Colonic mucosa (tissue), 4 donors: Measurements from ENCODE around the gene RAD51AP1. TPM values are rescaled to one million over a fixed set of nuclear protein-coding genes. Genes with fewer than 3 reads are reported as not detected.

Source experiments
- DNase-seq: peaks from one replicate; pipeline ENCODE4 v3.0.0-alpha.2; 2020
- H3K27ac ChIP-seq: fragments of 200-600 bp; one replicate; pipeline ENCODE4 v1.8.0; 2021
- H3K27me3 ChIP-seq: fragments of 200-600 bp; one replicate; pipeline ENCODE4 v1.8.0; 2021
- H3K36me3 ChIP-seq: fragments of 200-600 bp; one replicate; pipeline ENCODE4 v1.8.0; 2021
- H3K4me1 ChIP-seq: fragments of 200-600 bp; one replicate; pipeline ENCODE4 v1.8.0; 2021; ENCODE audit warnings: mild to moderate bottlenecking
- H3K4me3 ChIP-seq: fragments of 200-600 bp; one replicate; pipeline ENCODE4 v1.8.0; 2021
- H3K9ac ChIP-seq, 2 donors: one replicate each; pipeline ENCODE4 v1.7.0; 2013; ENCODE audit warnings: control low read depth in 2 of 2, low read depth in 2 of 2, low read length in 2 of 2
- H3K9me3 ChIP-seq: fragments of 200-600 bp; one replicate; pipeline ENCODE4 v1.8.0; 2021
- intact Hi-C: fragments of 100-400 bp; cut with DNase I; formaldehyde crosslinking; loops from one replicate; pipeline ENCODE4 v1.14.1; 2022
- total RNA-seq, 2 donors: library from RNA; stranded (reverse); fragmentation: NEBNext Ultra II Directional in 1 of 2; extraction: Animal tissue kit (Norgen Biotek cat#: 25700) in 1 of 2; gene quantifications; one replicate each; pipeline ENCODE4 v1.2.1, GENCODE V29; 2021
- TF ChIP-seq, protein P1 (sequence below): fragments of 200-600 bp; IDR thresholded peaks from one replicate; pipeline ENCODE4 v1.8.0; 2022; ENCODE audit warnings: antibody characterized with exemption, mild to moderate bottlenecking
- donor health status: healthy.
- donor health status: DM: no; HTN: no; CAD: no.
- donor health status: DM: no; HTN: no; CAD: no.

Gene RAD51AP1
- total RNA-seq, 2 donors from 2014 or later, result 6.6 to 22.3 TPM

DNA sequence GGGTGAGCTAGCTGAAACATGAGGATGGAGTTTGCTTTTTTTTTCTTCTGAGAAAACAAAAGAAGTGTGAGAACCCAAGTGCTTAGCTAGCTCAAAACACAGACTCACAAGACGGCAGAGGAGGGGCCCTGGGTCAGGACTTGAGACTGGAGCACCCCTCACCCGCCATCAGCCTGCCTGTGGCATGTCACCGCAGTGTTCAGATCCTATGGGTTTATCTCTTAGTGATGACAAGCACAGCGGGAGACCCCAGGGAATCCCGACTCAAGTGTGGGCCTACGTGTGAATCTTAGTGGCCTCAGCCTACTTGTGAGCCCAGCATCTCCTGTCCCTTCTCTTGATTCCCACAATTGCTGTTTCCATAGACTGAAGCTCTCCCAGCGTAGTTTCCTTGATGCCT is 46.2 kb downstream of the RAD51AP1 start:
- H3K9me3 ChIP-seq, result no peaks in the 10 kb centered on the region
- H3K4me3 ChIP-seq, result no peak overlapping the region
- DNase-seq, result no peak
- no peaks in the 10 kb centered on the region for H3K27me3 ChIP-seq
- no peak overlapping the region for H3K9ac ChIP-seq
- intact Hi-C loops, result loop anchor here (5.0 kb wide), 1 partner anchor 172 kb away; no protein-coding TSS in a partner anchor
- no peak overlapping the region for H3K27ac ChIP-seq
- H3K4me1 ChIP-seq, result no peaks in the 10 kb centered on the region
- TF ChIP-seq, protein P1, sequence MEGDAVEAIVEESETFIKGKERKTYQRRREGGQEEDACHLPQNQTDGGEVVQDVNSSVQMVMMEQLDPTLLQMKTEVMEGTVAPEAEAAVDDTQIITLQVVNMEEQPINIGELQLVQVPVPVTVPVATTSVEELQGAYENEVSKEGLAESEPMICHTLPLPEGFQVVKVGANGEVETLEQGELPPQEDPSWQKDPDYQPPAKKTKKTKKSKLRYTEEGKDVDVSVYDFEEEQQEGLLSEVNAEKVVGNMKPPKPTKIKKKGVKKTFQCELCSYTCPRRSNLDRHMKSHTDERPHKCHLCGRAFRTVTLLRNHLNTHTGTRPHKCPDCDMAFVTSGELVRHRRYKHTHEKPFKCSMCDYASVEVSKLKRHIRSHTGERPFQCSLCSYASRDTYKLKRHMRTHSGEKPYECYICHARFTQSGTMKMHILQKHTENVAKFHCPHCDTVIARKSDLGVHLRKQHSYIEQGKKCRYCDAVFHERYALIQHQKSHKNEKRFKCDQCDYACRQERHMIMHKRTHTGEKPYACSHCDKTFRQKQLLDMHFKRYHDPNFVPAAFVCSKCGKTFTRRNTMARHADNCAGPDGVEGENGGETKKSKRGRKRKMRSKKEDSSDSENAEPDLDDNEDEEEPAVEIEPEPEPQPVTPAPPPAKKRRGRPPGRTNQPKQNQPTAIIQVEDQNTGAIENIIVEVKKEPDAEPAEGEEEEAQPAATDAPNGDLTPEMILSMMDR, result no peak
- H3K36me3 ChIP-seq, result no peaks in the 10 kb centered on the region

DNA sequence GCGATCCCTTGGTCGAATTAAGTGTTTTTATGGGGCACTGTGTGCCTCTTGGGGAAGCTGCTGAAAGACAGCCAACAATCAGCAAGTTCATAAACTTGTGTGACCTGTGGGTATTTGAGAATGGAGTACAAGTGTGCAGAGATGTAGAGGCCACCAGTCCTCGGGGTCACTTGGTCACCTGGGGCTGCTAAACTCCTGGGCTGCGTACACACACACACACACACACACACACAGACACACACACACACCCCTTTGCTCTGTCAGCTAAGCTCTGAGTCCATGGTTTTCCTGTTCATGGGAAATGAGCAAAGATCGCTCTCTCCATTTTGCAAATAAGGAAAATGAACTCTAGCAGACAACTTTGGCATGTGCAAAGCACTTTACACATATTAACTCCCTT is 47.8 kb downstream of the RAD51AP1 start:
- H3K9ac ChIP-seq, result no peak overlapping the region
- H3K4me3 ChIP-seq, result no peak overlapping the region
- TF ChIP-seq, protein P1, result no peak
- no peaks in the 10 kb centered on the region for H3K4me1 ChIP-seq
- no peaks in the 10 kb centered on the region for H3K27me3 ChIP-seq
- no peak for DNase-seq
- intact Hi-C loops, result no loop called here
- no peak overlapping the region for H3K27ac ChIP-seq
- H3K36me3 ChIP-seq, result no peaks in the 10 kb centered on the region
- H3K9me3 ChIP-seq, result no peaks in the 10 kb centered on the region

DNA sequence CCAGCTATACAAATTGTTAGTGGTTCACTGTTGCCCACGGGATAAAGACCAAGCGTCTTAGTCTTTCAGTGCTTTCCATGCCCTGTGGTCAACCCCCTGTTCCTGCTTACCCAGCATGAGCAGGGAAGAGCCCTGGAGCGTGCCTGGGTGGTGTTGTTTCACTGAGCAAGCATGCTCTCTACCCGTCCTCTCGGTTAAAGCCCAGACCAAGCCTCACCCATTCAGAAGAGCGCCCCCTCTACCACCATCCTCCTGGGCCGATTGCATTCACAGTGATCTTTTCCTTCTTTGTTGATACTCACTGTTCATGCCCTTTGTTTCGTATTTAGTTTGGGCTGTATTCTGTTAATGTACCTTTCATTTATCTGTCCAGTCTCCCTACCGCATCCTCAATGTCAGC is 48.4 kb downstream of the RAD51AP1 start:
- intact Hi-C loops, result no loop called here
- Histone ChIP-seq H3K36me3 (no peaks in the 10 kb centered on the region), H3K9ac (no peak overlapping the region), H3K4me3 (no peak overlapping the region), H3K27me3 (no peaks in the 10 kb centered on the region), H3K9me3 (no peaks in the 10 kb centered on the region), H3K4me1 (no peaks in the 10 kb centered on the region), H3K27ac (no peak overlapping the region)
- TF ChIP-seq, protein P1, result no peak
- no peak for DNase-seq

DNA sequence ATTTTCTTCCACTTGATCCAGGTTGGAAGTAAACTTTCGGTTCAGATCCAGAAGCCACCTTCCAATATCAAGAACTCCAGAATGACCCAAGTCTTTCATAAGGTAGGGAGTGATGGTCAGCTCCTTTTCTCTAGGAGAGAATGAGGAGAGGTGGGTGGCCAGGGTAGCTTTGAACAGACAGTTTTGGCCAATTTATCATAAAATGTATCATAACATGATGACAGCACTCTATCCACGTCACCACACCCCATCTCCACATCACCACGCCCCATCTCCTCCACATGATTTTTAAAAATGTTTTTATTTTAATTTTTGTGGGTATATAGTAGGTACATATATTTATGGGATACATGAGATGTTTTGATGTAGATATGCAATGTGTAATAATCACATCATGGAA is 50.2 kb downstream of the RAD51AP1 start:
- Histone ChIP-seq H3K9me3 (no peaks in the 10 kb centered on the region), H3K4me3 (no peak overlapping the region), H3K4me1 (no peaks in the 10 kb centered on the region), H3K27me3 (no peaks in the 10 kb centered on the region), H3K9ac (no peak overlapping the region), H3K36me3 (no peaks in the 10 kb centered on the region), H3K27ac (no peak overlapping the region)
- intact Hi-C loops, result no loop called here
- TF ChIP-seq, protein P1, result no peak
- DNase-seq, result no peak

DNA sequence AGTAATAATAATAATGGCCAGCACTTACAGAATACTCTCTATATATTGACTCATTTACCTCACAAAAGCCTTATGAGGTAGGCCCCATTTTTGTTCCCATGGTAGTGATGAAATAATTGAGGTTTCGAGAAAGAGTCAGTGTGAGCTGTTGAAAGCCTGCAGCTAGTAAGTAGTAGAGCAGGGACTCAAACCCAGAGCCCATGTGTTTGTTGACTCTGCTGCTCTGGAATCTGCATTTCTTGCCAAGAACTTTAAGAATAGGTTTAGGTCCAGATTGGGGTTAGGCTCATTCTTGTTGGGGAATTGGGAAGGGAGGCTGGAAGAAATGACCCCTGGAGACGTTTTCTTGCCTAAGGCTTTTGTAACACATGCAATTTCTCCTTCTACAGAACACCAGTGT is 51.3 kb downstream of the RAD51AP1 start:
- no peaks in the 10 kb centered on the region for H3K4me1 ChIP-seq
- H3K27me3 ChIP-seq, result no peaks in the 10 kb centered on the region
- H3K9ac ChIP-seq, result no peak overlapping the region
- no peak overlapping the region for H3K4me3 ChIP-seq
- no peak for DNase-seq
- intact Hi-C loops, result no loop called here
- no peak overlapping the region for H3K27ac ChIP-seq
- H3K36me3 ChIP-seq, result no peaks in the 10 kb centered on the region
- TF ChIP-seq, protein P1, result no peak
- no peaks in the 10 kb centered on the region for H3K9me3 ChIP-seq
